GM06990 (cell line): ENCODE measurements around the gene GPR68.
"Not testable (repeated sequence)": the region's sequence is repeated elsewhere in the genome, so short reads cannot be mapped to it uniquely, and the experiment has no call there.

ENCODE experiments used
- DNase-seq: peaks from one replicate; pipeline ENCODE4 v3.0.0-alpha.2; 2011; ENCODE audit not compliant: insufficient read length; ENCODE audit errors: extremely low read depth
- H3K27me3 ChIP-seq: replicated peaks from 2 replicates; pipeline ENCODE4 v1.6.0; 2011; ENCODE audit warnings: low read length; ENCODE audit not compliant: control insufficient read depth, insufficient read depth
- H3K36me3 ChIP-seq: 2 replicates; pipeline ENCODE4 v1.5.1; 2011; ENCODE audit warnings: low read length; ENCODE audit not compliant: control insufficient read depth, insufficient read depth
- H3K4me3 ChIP-seq: replicated peaks from 2 replicates; pipeline ENCODE4 v1.5.1; 2011; ENCODE audit warnings: low read depth, mild to moderate bottlenecking, control low read depth, low read length
- CTCF ChIP-seq: IDR thresholded peaks from 2 replicates; pipeline ENCODE4 v1.5.1; 2011; ENCODE audit warnings: low read length, control low read depth, mild to moderate bottlenecking, inconsistent platforms; ENCODE audit not compliant: insufficient read depth, poor library complexity, severe bottlenecking

Gene GPR68

GRCh38 chr14:91271639-91272038, 27.1 kb upstream of the GPR68 start:
- no peak for DNase-seq
- no peak for TF ChIP-seq CTCF
- Histone ChIP-seq H3K4me3 (no peak overlapping the region), H3K36me3 (peaks cover 46% of the 10 kb centered on the region), H3K27me3 (no peaks in the 10 kb centered on the region)

- no peak overlapping the region for H3K4me3 ChIP-seq
- H3K27me3 ChIP-seq, result no peaks in the 10 kb centered on the region
- peaks cover 41% of the 10 kb centered on the region for H3K36me3 ChIP-seq
- TF ChIP-seq CTCF, result no peak
- DNase-seq, result no peak
Measured at GRCh38 chr14:91270619-91271018, 26.1 kb upstream of the GPR68 start.

GRCh38 chr14:91270188-91270587, 25.7 kb upstream of the GPR68 start:
- Histone ChIP-seq H3K36me3 (peaks cover 41% of the 10 kb centered on the region), H3K4me3 (no peak overlapping the region), H3K27me3 (no peaks in the 10 kb centered on the region)
- no peak for DNase-seq
- TF ChIP-seq CTCF, result no peak

- no peak overlapping the region for H3K4me3 ChIP-seq
- no peak for TF ChIP-seq CTCF
- H3K36me3 ChIP-seq, result peaks cover 36% of the 10 kb centered on the region
- H3K27me3 ChIP-seq, result no peaks in the 10 kb centered on the region
- no peak for DNase-seq
Measured at GRCh38 chr14:91269076-91269991, 24.8 kb upstream of the GPR68 start.

- Histone ChIP-seq H3K36me3 (peaks cover 28% of the 10 kb centered on the region), H3K4me3 (no peak overlapping the region), H3K27me3 (no peaks in the 10 kb centered on the region)
- no peak for TF ChIP-seq CTCF
- no peak for DNase-seq
Measured at GRCh38 chr14:91267965-91268437, 23.5 kb upstream of the GPR68 start.

- not testable (repeated sequence) for H3K27me3 ChIP-seq, H3K4me3 ChIP-seq, DNase-seq
- peaks cover 15% of the 10 kb centered on the region for H3K36me3 ChIP-seq
Measured at GRCh38 chr14:91266276-91266675, 21.8 kb upstream of the GPR68 start.
